Measurements from ENCODE around the gene UNC45A. TPM values are rescaled to one million over a fixed set of nuclear protein-coding genes. Genes with fewer than 3 reads are reported as not detected.

Gene UNC45A
- total and polyA plus RNA-seq, 8 donors: 29.2 to 51.3 (median 34.2) TPM

- intact Hi-C loops (cut with DNase I): no loop called here
- FAIRE-seq (no peak), ATAC-seq (no peak), DNase-seq (no peak)
- no peaks in the 10 kb centered on the region for H3K9me3 ChIP-seq
- peak overlapping the region; percentile 72 to 84 (median 80) for H3K4me3 ChIP-seq
- peak overlapping the region; percentile 91 to 96 (median 92) for H3K27ac ChIP-seq
- 7 to 10% methylated on average over 6 of the region's 6 CpGs for WGBS, 2 donors
- no peaks in the 10 kb centered on the region for H3K27me3 ChIP-seq
- H3K36me3 ChIP-seq: no peaks in the 10 kb centered on the region
- peaks cover 0 to 30% (median 14%) of the 10 kb centered on the region in 3 donors for H3K4me1 ChIP-seq
- TF ChIP-seq, protein P1, sequence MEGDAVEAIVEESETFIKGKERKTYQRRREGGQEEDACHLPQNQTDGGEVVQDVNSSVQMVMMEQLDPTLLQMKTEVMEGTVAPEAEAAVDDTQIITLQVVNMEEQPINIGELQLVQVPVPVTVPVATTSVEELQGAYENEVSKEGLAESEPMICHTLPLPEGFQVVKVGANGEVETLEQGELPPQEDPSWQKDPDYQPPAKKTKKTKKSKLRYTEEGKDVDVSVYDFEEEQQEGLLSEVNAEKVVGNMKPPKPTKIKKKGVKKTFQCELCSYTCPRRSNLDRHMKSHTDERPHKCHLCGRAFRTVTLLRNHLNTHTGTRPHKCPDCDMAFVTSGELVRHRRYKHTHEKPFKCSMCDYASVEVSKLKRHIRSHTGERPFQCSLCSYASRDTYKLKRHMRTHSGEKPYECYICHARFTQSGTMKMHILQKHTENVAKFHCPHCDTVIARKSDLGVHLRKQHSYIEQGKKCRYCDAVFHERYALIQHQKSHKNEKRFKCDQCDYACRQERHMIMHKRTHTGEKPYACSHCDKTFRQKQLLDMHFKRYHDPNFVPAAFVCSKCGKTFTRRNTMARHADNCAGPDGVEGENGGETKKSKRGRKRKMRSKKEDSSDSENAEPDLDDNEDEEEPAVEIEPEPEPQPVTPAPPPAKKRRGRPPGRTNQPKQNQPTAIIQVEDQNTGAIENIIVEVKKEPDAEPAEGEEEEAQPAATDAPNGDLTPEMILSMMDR (IDR thresholded peaks at IDR 0.05): no peak
Measured at GRCh38 chr15:90931575-90931827, 3.6 kb upstream of the UNC45A start.

DNA sequence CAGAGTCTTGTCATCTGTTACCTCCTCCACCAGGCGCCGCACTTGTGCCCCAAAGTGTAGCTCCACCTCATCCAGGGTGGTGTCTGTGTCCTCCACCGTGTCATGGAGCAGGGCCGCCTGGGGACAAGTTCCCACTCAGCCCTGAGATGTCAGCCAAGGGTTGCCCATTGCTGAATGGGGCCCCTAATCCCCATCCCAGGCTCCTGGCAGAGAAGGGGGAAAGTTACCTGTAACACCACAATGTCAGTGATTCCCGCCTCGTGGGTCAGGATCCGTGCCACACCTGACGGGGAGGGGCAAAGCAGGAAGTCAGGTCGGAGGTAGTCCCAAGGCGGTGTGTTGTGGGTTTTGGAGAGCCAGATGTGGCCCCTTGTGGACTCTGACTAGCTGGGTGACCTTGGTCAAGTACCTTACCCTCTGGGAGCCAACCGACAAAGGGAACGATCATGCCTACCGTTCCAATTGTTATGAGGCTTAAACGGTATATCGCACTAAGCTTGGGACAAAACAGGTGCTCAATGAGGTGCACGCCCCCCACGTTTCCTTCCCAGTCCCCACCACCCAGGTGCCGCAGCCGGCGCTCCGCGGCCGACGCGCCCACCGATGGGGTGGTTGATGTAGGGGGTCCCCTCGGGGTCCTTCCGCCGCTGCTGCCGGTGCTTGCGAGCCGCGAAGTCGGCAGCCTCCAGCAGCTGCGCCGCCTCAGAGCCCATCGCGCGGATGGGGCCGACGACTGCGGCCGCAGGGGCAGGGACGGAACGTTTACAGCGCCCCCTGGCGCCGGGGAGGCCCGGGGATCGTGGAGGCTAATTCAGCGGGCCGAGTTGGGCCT is 3.0 kb upstream of the UNC45A start, which contains the start of gene HDDC3:
TSS of gene HDDC3 (minus strand) at position 722 of the 832 bp plus-strand sequence. CDS start at position 713, 9 bp downstream.
- no peak for FAIRE-seq
- H3K9me3 ChIP-seq: no peaks in the 10 kb centered on the region
- peak within 1 kb of the TSS; percentile 91 to 96 (median 92) for H3K27ac ChIP-seq
- H3K27me3 ChIP-seq: no peaks in the 10 kb centered on the region
- peak; percentile 65 to 71 (median 68) for ATAC-seq
- intact Hi-C loops (cut with DNase I): no loop called here
- H3K36me3 ChIP-seq: no peaks in the 10 kb centered on the region
- WGBS, 2 donors: 0 to 1% methylated on average over 43 to 52 of the region's 52 CpGs
- DNase-seq: peak; percentile 87 to 99 (median 92)
- peak within 1 kb of the TSS; percentile 72 to 84 (median 80) for H3K4me3 ChIP-seq
- H3K4me1 ChIP-seq: peaks cover 0 to 32% (median 14%) of the 10 kb centered on the region in 3 donors
- TF ChIP-seq, protein P1 (IDR thresholded peaks at IDR 0.05): peak; percentile 94 to 97 (median 96)

DNA sequence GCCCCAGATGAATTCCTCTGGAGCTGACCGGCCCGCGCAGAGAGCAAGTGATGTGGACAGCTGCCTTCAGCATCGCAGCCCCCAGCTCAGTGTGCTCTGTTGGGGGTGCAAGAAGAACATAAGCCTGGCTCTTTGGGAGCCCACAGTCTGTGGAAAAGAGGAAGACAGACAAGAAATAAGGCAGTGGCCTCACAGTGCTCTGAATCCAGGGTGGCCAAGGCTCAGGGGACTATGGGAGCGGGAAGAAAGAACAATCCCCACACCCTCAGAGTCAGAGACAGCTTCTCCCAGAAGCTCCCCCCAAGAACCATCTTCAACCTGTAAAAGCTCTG is 2.5 kb upstream of the UNC45A start:
- FAIRE-seq (no peak), DNase-seq (no peak), ATAC-seq (no peak)
- peak overlapping the region in 3 of 4 donors; percentile 92 to 96 (median 93) for H3K27ac ChIP-seq
- no peaks in the 10 kb centered on the region for H3K9me3 ChIP-seq
- H3K4me1 ChIP-seq: peaks cover 0 to 32% (median 14%) of the 10 kb centered on the region in 3 donors
- WGBS, 2 donors: 16 to 19% methylated on average over 5 of the region's 5 CpGs
- TF ChIP-seq, protein P1 (IDR thresholded peaks at IDR 0.05): no peak
- intact Hi-C loops (cut with DNase I): no loop called here
- peaks cover 0 to 4% (median 0%) of the 10 kb centered on the region in 3 donors for H3K36me3 ChIP-seq
- H3K27me3 ChIP-seq: no peaks in the 10 kb centered on the region
- peak overlapping the region in 3 of 4 donors; percentile 72 to 84 (median 76) for H3K4me3 ChIP-seq

GRCh38 chr15:90933301-90933700 is 1.8 kb upstream of the UNC45A start:
- peaks cover 0 to 8% (median 2%) of the 10 kb centered on the region in 3 donors for H3K36me3 ChIP-seq
- intact Hi-C loops (cut with DNase I): no loop called here
- no peaks in the 10 kb centered on the region for H3K9me3 ChIP-seq
- no peak overlapping the region for H3K4me3 ChIP-seq
- DNase-seq: peak in 1 of 6 donors; percentile 7
- TF ChIP-seq, protein P1 (IDR thresholded peaks at IDR 0.05): no peak
- H3K27ac ChIP-seq: no peak overlapping the region
- H3K4me1 ChIP-seq: peaks cover 0 to 32% (median 14%) of the 10 kb centered on the region in 3 donors
- 52 to 67% methylated on average over 1 of the region's 1 CpG for WGBS, 2 donors
- ATAC-seq: no peak
- no peak for FAIRE-seq
- H3K27me3 ChIP-seq: no peaks in the 10 kb centered on the region

Measured in pancreas (tissue), 10 donors.